Glutamatergic neuron (in vitro differentiated cells): Measurements from ENCODE around the gene PIAS1. TPM values are rescaled to one million over a fixed set of nuclear protein-coding genes. Genes with fewer than 3 reads are reported as not detected.

ENCODE experiments used
- DNase-seq: peaks from one replicate; pipeline ENCODE4 v3.0.0; 2022
- H3K27ac Mint-ChIP-seq: one replicate; pipeline ENCODE4 v1.8.0; 2020; ENCODE audit warnings: mild to moderate bottlenecking, mixed read lengths, inconsistent platforms; ENCODE audit not compliant: unreplicated experiment
- H3K27me3 Mint-ChIP-seq: one replicate; pipeline ENCODE4 v1.8.0; 2020; ENCODE audit warnings: mild to moderate bottlenecking, moderate library complexity, mixed read lengths, inconsistent platforms; ENCODE audit not compliant: unreplicated experiment
- H3K36me3 Mint-ChIP-seq: one replicate; pipeline ENCODE4 v1.8.0; 2020; ENCODE audit warnings: mild to moderate bottlenecking, mixed read lengths, inconsistent platforms; ENCODE audit not compliant: unreplicated experiment
- H3K4me1 Mint-ChIP-seq: one replicate; pipeline ENCODE4 v1.8.0; 2020; ENCODE audit warnings: mild to moderate bottlenecking, low read depth, mixed read lengths, inconsistent platforms; ENCODE audit not compliant: unreplicated experiment
- H3K4me3 Mint-ChIP-seq: one replicate; pipeline ENCODE4 v1.8.0; 2020; ENCODE audit warnings: mild to moderate bottlenecking, mixed read lengths, inconsistent platforms; ENCODE audit not compliant: unreplicated experiment
- H3K9me3 Mint-ChIP-seq: one replicate; pipeline ENCODE4 v1.8.0; 2020; ENCODE audit warnings: mild to moderate bottlenecking, moderate library complexity, mixed read lengths, inconsistent platforms; ENCODE audit not compliant: unreplicated experiment
- total RNA-seq: library from RNA; stranded (reverse); fragmentation: NEBNext Ultra II Directional; extraction: Animal tissue kit (Norgen Biotek cat#: 25700); gene quantifications from one replicate; pipeline ENCODE4 v1.2.1, GENCODE V29; 2021; ENCODE audit not compliant: unreplicated experiment
- TF ChIP-seq, protein P1 (sequence below): fragments of 200-600 bp; sonication (generic); IDR thresholded peaks from one replicate; pipeline ENCODE4 v1.5.0; 2021; ENCODE audit not compliant: partially characterized antibody, unreplicated experiment

Gene PIAS1
- total RNA-seq, 1 donor from 2014 or later, result 64.9 TPM

DNA sequence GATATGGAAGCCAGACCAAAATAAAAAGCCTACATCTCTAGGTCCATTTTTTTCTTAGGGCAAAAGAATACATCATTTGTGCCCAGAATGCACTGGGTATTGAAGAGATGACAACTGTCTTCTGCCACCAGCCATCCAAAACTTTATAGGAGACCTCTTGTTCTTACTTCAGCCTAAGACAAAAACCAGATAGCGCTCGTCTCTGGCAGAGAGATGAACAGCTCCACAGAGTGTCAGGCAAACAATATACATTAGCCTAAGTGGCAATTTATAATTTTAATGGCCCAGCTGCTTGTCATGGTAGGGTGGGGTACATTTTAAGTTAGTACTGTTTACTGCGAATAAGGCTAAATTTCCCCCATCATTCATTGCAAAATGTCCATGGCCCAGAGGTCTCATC lies 38.9 kb upstream of the PIAS1 start:
- Mint-ChIP-seq H3K9me3 (peaks cover 2% of the 10 kb centered on the region), H3K4me1 (no peaks in the 10 kb centered on the region), H3K36me3 (no peaks in the 10 kb centered on the region), H3K4me3 (no peak overlapping the region), H3K27ac (no peak overlapping the region), H3K27me3 (peaks cover 1% of the 10 kb centered on the region)
- TF ChIP-seq, protein P1, sequence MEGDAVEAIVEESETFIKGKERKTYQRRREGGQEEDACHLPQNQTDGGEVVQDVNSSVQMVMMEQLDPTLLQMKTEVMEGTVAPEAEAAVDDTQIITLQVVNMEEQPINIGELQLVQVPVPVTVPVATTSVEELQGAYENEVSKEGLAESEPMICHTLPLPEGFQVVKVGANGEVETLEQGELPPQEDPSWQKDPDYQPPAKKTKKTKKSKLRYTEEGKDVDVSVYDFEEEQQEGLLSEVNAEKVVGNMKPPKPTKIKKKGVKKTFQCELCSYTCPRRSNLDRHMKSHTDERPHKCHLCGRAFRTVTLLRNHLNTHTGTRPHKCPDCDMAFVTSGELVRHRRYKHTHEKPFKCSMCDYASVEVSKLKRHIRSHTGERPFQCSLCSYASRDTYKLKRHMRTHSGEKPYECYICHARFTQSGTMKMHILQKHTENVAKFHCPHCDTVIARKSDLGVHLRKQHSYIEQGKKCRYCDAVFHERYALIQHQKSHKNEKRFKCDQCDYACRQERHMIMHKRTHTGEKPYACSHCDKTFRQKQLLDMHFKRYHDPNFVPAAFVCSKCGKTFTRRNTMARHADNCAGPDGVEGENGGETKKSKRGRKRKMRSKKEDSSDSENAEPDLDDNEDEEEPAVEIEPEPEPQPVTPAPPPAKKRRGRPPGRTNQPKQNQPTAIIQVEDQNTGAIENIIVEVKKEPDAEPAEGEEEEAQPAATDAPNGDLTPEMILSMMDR, result no peak
- no peak for DNase-seq

DNA sequence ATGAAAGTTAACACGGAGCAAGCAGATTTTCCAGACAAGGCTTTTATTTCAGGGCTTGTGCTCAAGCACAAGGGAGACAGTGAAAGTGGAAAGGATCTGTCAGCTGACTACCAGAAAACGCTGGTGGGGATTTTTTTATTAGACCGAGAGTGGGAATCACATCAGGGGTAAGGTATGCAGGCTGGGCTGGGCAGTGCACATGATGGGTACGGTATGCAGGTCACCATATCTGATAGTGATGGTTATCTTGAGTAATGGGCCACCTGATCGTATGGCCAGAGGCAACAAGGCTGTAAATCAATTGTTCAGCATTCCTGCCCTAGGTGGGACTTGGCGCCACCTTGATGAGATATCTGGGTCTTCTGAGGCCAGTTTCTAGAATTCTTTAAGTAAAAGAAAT lies 36.9 kb upstream of the PIAS1 start:
- H3K27ac Mint-ChIP-seq, result no peak overlapping the region

DNA sequence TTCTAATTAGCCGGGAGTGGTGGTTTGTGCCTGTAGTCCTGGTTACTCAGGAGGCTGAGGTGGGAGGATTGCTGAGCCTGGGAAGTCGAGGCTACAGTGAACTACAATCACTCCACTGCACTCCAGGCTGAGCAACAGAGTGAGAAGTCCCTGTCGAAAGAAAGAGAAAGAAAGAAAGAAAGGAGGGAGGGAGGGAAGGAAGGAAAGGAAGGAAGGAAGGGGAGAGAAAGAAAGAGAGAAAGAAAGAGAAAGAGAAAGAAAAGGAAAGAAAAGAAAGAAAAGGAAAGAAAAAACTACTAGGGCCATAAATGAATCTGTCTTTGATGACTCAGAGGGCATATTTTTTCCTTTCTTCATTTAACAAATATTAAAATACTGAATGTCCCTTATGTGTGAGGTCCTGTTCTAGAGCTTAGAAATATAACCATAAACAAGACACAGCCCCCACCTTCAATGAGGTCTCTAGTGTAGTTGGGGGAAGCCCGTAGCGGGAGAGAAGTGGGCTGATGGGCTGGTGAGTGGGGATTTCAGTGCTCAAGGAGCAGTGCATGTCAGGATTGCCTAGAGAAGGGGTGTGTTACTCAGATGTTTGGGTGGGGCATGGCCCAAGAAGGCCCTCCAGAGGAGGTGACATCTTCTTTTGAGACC lies 35.2 kb upstream of the PIAS1 start:
- no peaks in the 10 kb centered on the region for H3K4me1 Mint-ChIP-seq
- TF ChIP-seq, protein P1, result no peak
- H3K9me3 Mint-ChIP-seq, result peaks cover 2% of the 10 kb centered on the region
- no peak for DNase-seq
- no peaks in the 10 kb centered on the region for H3K36me3 Mint-ChIP-seq
- no peak overlapping the region for H3K27ac Mint-ChIP-seq
- H3K27me3 Mint-ChIP-seq, result no peaks in the 10 kb centered on the region
- H3K4me3 Mint-ChIP-seq, result no peak overlapping the region

More for the DNA sequence above, 36.9 kb upstream of the PIAS1 start:
- H3K36me3 Mint-ChIP-seq, result no peaks in the 10 kb centered on the region
- peaks cover 1% of the 10 kb centered on the region for H3K27me3 Mint-ChIP-seq
- H3K4me1 Mint-ChIP-seq, result no peaks in the 10 kb centered on the region
- H3K9me3 Mint-ChIP-seq, result peaks cover 2% of the 10 kb centered on the region
- H3K4me3 Mint-ChIP-seq, result no peak overlapping the region
- DNase-seq, result no peak
- TF ChIP-seq, protein P1, result no peak

DNA sequence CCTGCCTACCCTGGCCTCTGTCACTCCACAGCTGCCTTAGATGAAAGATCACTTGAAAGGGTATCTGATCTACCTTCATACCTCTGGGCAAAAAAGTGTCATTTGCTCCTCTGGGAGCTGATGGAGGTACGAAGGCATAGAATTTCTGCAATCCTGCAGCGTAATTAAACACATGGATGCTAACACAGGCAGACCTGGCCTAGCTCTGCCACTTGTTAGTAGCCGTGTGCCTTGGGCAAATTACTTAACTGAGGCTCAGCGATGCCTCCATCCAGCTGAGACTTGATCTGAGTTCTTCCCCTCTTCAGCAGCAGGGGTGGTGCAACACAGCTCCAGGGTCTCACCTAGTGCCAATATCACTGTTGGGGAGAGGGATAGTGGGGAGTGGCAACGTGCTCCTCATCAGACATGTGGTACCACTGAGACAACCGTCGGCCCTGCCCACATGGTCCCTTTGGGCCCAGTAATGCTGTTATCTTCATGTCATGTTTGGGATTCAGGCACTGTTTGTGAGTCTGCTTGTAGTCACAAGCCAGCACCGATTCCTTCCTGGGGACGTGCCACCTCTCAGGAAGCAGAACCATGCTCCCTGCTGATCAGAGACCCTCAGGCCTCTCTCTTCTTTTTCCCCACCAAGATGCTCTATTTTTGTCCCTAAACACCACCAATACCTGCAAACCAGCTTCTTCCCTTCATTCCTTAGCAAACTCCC lies 34.1 kb upstream of the PIAS1 start:
- H3K27ac Mint-ChIP-seq, result no peak overlapping the region
- no peaks in the 10 kb centered on the region for H3K36me3 Mint-ChIP-seq
- no peak overlapping the region for H3K4me3 Mint-ChIP-seq
- TF ChIP-seq, protein P1, result no peak
- no peak for DNase-seq
- no peaks in the 10 kb centered on the region for H3K4me1 Mint-ChIP-seq
- peaks cover 2% of the 10 kb centered on the region for H3K9me3 Mint-ChIP-seq
- H3K27me3 Mint-ChIP-seq, result no peaks in the 10 kb centered on the region

DNA sequence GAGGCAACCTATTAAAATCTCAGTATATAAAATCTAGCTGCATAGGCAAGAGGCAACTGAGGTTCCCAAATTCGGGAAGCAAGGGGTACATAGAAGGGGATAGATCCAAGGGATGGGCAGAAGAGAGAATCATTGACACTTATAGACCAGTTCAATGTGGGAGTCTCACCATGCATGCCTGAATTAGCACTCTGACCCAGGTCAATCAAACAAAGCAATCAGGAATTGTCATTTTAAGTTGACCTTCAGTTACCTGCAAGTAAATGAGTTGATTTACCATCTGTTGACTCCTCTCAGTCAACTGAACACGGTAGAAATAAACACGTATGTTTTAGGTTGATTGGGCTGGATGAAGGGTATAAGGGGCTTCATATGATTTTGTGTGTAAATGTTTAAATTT lies 33.4 kb upstream of the PIAS1 start:
- DNase-seq, result no peak
- Mint-ChIP-seq H3K27me3 (no peaks in the 10 kb centered on the region), H3K4me3 (no peak overlapping the region), H3K4me1 (no peaks in the 10 kb centered on the region), H3K36me3 (no peaks in the 10 kb centered on the region), H3K27ac (no peak overlapping the region), H3K9me3 (peaks cover 2% of the 10 kb centered on the region)
- TF ChIP-seq, protein P1, result no peak
